ENCODE data around the gene PPIG.

GRCh38 chr2:169619946-169620345 is 35.8 kb downstream of the PPIG start:
- TF ChIP-seq MXI1 (IDR thresholded peaks at IDR 0.05; ENCODE audit: borderline replicate concordance, low read depth, low read length) (no peak), POLR2A (IDR thresholded peaks at IDR 0.05; ENCODE audit: low read depth, low read length) (no peak), CTCF (conservative IDR thresholded peaks at IDR 0.05; ENCODE audit: low read depth, low read length) (no peak), RAD21 (IDR thresholded peaks at IDR 0.05; ENCODE audit: low read length) (no peak), USF2 (IDR thresholded peaks at IDR 0.05; ENCODE audit: low read depth, low read length) (no peak), SMC3 (IDR thresholded peaks at IDR 0.05; ENCODE audit: low read depth, low read length) (no peak), ELK1 (IDR thresholded peaks at IDR 0.05; ENCODE audit: borderline replicate concordance, low read depth, low read length) (no peak), CEBPB (IDR thresholded peaks at IDR 0.05; ENCODE audit: low read depth, low read length) (no peak), BHLHE40 (IDR thresholded peaks at IDR 0.05; ENCODE audit: low read depth, low read length) (no peak)
